ENCODE data around the gene NR2F6. TPM values are rescaled to one million over a fixed set of nuclear protein-coding genes. Genes with fewer than 3 reads are reported as not detected.

Gene NR2F6
- total and polyA plus RNA-seq, 2 donors (not counting 1 experiment from before 2014, with no cell fraction given), result 2.0 to 4.9 TPM

- TF ChIP-seq EZH2 (IDR thresholded peaks at IDR 0.05; ENCODE audit: borderline replicate concordance, insufficient read depth, low read depth, low read length, poor library complexity, severe bottlenecking) (no peak), CTCF (IDR thresholded peaks at IDR 0.05) (peak; percentile 72)
- H3K27me3 ChIP-seq (replicated peaks in 1 of 4; ENCODE audit: control extremely low read depth in 1 of 4, control insufficient read depth in 3 of 4, insufficient read depth in 4 of 4, low read length in 3 of 4), result no peaks in the 10 kb centered on the region
- no peaks in the 10 kb centered on the region for H3K27me3 Mint-ChIP-seq
- 92% methylated on average over 24 of the region's 27 CpGs for WGBS (ENCODE audit: insufficient coverage)
- H3K27ac ChIP-seq (ENCODE audit: low read length in 2 of 2), result no peak overlapping the region
- H3K9me3 Mint-ChIP-seq (ENCODE audit: insufficient read depth), result no peaks in the 10 kb centered on the region
- no peak overlapping the region for H3K9ac ChIP-seq (ENCODE audit: low read length)
- POLR2A ChIA-PET, result interaction anchor here (0.7 to 0.9 kb wide), 2 partner anchors 9 to 61 kb away, joined by 3 read pairs; partner anchors contain the start of gene USE1
- no peaks in the 10 kb centered on the region for H4K20me1 ChIP-seq (ENCODE audit: control insufficient read depth, insufficient read depth, low read length, poor library complexity, severe bottlenecking)
- no peak overlapping the region for H3K4me3 Mint-ChIP-seq
- CTCF ChIA-PET, result interaction anchor here (0.6 to 3.7 kb wide), 15 partner anchors 10 to 137 kb away, joined by 3 to 19 read pairs (median 4); partner anchors contain the start of genes ANKLE1, BABAM1 and USE1
- DNase-seq (peak; percentile 69), ATAC-seq (ENCODE audit: low read depth) (peak; percentile 77)
- intact Hi-C loops (cut with micrococcal nuclease), result no loop called here
- peaks cover 0 to 6% (median 0%) of the 10 kb centered on the region in 3 donors for H3K9me3 ChIP-seq (ENCODE audit: control extremely low read depth in 1 of 3, control insufficient read depth in 2 of 3, insufficient read depth in 1 of 3, low read length in 2 of 3)
- H3K4me3 ChIP-seq (ENCODE audit: control extremely low read depth in 1 of 5, extremely low read depth in 1 of 5, insufficient read depth in 1 of 5, low read depth in 2 of 5, low read length in 4 of 5), result no peak overlapping the region
- peaks cover 0 to 7% of the 10 kb centered on the region in 2 donors for H3K4me1 ChIP-seq (ENCODE audit: control insufficient read depth in 2 of 2, insufficient read depth in 2 of 2, low read length in 2 of 2)
- no peak overlapping the region for H2AFZ ChIP-seq (ENCODE audit: insufficient read depth, low read depth, low read length, poor library complexity, severe bottlenecking)
- H3K4me1 Mint-ChIP-seq, result peaks cover 11% of the 10 kb centered on the region
- H3K27ac Mint-ChIP-seq, result peak overlapping the region; percentile 61
- peaks cover 4 to 82% of the 10 kb centered on the region in 2 experiments for H3K36me3 ChIP-seq (replicated peaks in 1 of 2; ENCODE audit: control extremely low read depth in 1 of 2, control insufficient read depth in 1 of 2, extremely low read depth in 1 of 2, insufficient read depth in 2 of 2, low read length in 1 of 2)
- H3K4me2 ChIP-seq (replicated peaks; ENCODE audit: low read depth, low read length, poor library complexity, severe bottlenecking), result no peak overlapping the region
- H3K79me2 ChIP-seq (ENCODE audit: control insufficient read depth, insufficient read depth, low read length), result no peaks in the 10 kb centered on the region
These were observed 40.2 kb downstream of the NR2F6 start for GRCh38 chr19:17205237-17206140.

GRCh38 chr19:17202713-17203112 is 43.0 kb downstream of the NR2F6 start:
- peaks cover 3% of the 10 kb centered on the region for H3K4me1 Mint-ChIP-seq
- intact Hi-C loops (cut with micrococcal nuclease), result no loop called here
- Histone ChIP-seq H3K79me2 (ENCODE audit: control insufficient read depth, insufficient read depth, low read length) (no peaks in the 10 kb centered on the region), H3K36me3 (replicated peaks in 1 of 2; ENCODE audit: control extremely low read depth in 1 of 2, control insufficient read depth in 1 of 2, extremely low read depth in 1 of 2, insufficient read depth in 2 of 2, low read length in 1 of 2) (peaks cover 4 to 79% of the 10 kb centered on the region in 2 experiments), H2AFZ (ENCODE audit: insufficient read depth, low read depth, low read length, poor library complexity, severe bottlenecking) (no peak overlapping the region), H3K9ac (ENCODE audit: low read length) (no peak overlapping the region), H3K4me3 (ENCODE audit: control extremely low read depth in 1 of 5, extremely low read depth in 1 of 5, insufficient read depth in 1 of 5, low read depth in 2 of 5, low read length in 4 of 5) (no peak overlapping the region), H4K20me1 (ENCODE audit: control insufficient read depth, insufficient read depth, low read length, poor library complexity, severe bottlenecking) (no peaks in the 10 kb centered on the region), H3K4me1 (ENCODE audit: control insufficient read depth in 2 of 2, insufficient read depth in 2 of 2, low read length in 2 of 2) (no peaks in the 10 kb centered on the region), H3K4me2 (replicated peaks; ENCODE audit: low read depth, low read length, poor library complexity, severe bottlenecking) (no peak overlapping the region), H3K27ac (ENCODE audit: low read length in 2 of 2) (no peak overlapping the region), H3K27me3 (replicated peaks in 1 of 4; ENCODE audit: control extremely low read depth in 1 of 4, control insufficient read depth in 3 of 4, insufficient read depth in 4 of 4, low read length in 3 of 4) (no peaks in the 10 kb centered on the region), H3K9me3 (ENCODE audit: control extremely low read depth in 1 of 3, control insufficient read depth in 2 of 3, insufficient read depth in 1 of 3, low read length in 2 of 3) (no peaks in the 10 kb centered on the region)
- ATAC-seq (ENCODE audit: low read depth) (no peak), DNase-seq (no peak)
- POLR2A ChIA-PET, result interaction anchor here (0.6 kb wide), 2 partner anchors 100 to 241 kb away, joined by 4 read pairs; no protein-coding TSS in a partner anchor
- TF ChIP-seq EZH2 (IDR thresholded peaks at IDR 0.05; ENCODE audit: borderline replicate concordance, insufficient read depth, low read depth, low read length, poor library complexity, severe bottlenecking), result no peak
- no peak for TF ChIP-seq CTCF (IDR thresholded peaks at IDR 0.05)
- CTCF ChIA-PET, result interaction anchor here (0.7 kb wide), 1 partner anchor 1740 kb away, joined by 3 read pairs; no protein-coding TSS in a partner anchor
- H3K4me3 Mint-ChIP-seq, result no peak overlapping the region
- 94% methylated on average over 17 of the region's 17 CpGs for WGBS (ENCODE audit: insufficient coverage)
- H3K9me3 Mint-ChIP-seq (ENCODE audit: insufficient read depth), result no peaks in the 10 kb centered on the region
- H3K27ac Mint-ChIP-seq, result no peak overlapping the region
- H3K27me3 Mint-ChIP-seq, result no peaks in the 10 kb centered on the region

All from B cell (primary cell).